K562 (cell line): ENCODE measurements around the gene DESI2. TPM values are rescaled to one million over a fixed set of nuclear protein-coding genes. Genes with fewer than 3 reads are reported as not detected.

Experiments used
- BMI1 ChIP-seq: fragments of 150-350 bp; IDR thresholded peaks from 2 replicates; pipeline ENCODE4 v1.6.1; 2014; ENCODE audit warnings: low read length
- MAFK ChIP-seq: IDR thresholded peaks from 2 replicates; pipeline ENCODE4 v1.6.1; 2011; ENCODE audit warnings: low read length, improper control_type of control experiment
- RAD21 ChIP-seq, 2 experiments: fragments of 250-450 bp in 1 of 2; fragments of 450-650 bp in 1 of 2; sonication (Bioruptor Pico) in 1 of 2; formaldehyde crosslinking in 1 of 2; IDR thresholded peaks in 1 of 2; conservative IDR thresholded peaks in 1 of 2; 2 replicates each; pipeline versions ENCODE4 v1.4.0 to v1.8.0; 2020 to 2022; ENCODE audit warnings: mild to moderate bottlenecking in 2 of 2, moderate library complexity in 1 of 2
- SRSF1 ChIP-seq: fragments of 200-400 bp; formaldehyde crosslinking; IDR thresholded peaks from 2 replicates; pipeline ENCODE4 v1.6.1; 2017; ENCODE audit warnings: mild to moderate bottlenecking, low read depth, low read length, moderate library complexity
- ZC3H11A ChIP-seq: IDR thresholded peaks from 2 replicates; pipeline ENCODE4 v1.6.1; 2012; ENCODE audit warnings: low read depth, low read length, improper control_type of control experiment
- ZNF121 ChIP-seq: sonication (generic); formaldehyde crosslinking; conservative IDR thresholded peaks from 2 replicates; pipeline ENCODE4 v1.8.0; 2022; ENCODE audit warnings: missing genetic modification reagents
- ZNF79 ChIP-seq: fragments of 250-450 bp; sonication (Bioruptor Pico); IDR thresholded peaks from 2 replicates; pipeline ENCODE4 v1.4.0; 2020; ENCODE audit warnings: low read depth, mild to moderate bottlenecking, moderate library complexity
- polyA plus RNA-seq, 8 experiments: library from polyadenylated mRNA; depleted of rRNA in 4 of 8; stranded (reverse) in 5 of 8; unstranded in 3 of 8; fragments of >200 nt; fragmentation: Nextera tagmentation in 2 of 8; fragmentation: Illumina TruSeq in 1 of 8; extraction: Ambion mirVana in 2 of 8; extraction: Trizol in 1 of 8; gene quantifications; 2 replicates each; pipeline versions ENCODE4 v1.2.1 to v1.2.3, GENCODE V29; 2011 to 2014; ENCODE audit warnings: inconsistent platforms in 1 of 8, missing spikeins in 1 of 8
- total RNA-seq, 7 experiments: library from RNA; depleted of rRNA in 6 of 7; stranded (reverse); fragments of >200 nt in 6 of 7; fragmentation: Illumina TruSeq in 2 of 7; extraction: Trizol in 2 of 7; gene quantifications; 2 replicates each; pipeline versions ENCODE4 v1.2.1 to v1.2.3, GENCODE V29; 2011 to 2021; ENCODE audit warnings: low replicate concordance in 1 of 7
- TF ChIP-seq, protein P1 (sequence below), 2 experiments: fragments of 450-650 bp; formaldehyde crosslinking in 1 of 2; IDR thresholded peaks; 2 replicates each; pipeline versions ENCODE4 v1.4.0 to v1.6.1; 2014 to 2020; ENCODE audit warnings: mild to moderate bottlenecking in 2 of 2, borderline replicate concordance in 1 of 2, low read depth in 1 of 2
- TF ChIP-seq, protein P2 (sequence below): IDR thresholded peaks from 2 replicates; pipeline ENCODE4 v1.6.1; 2012; ENCODE audit warnings: low read depth, low read length, improper control_type of control experiment, borderline replicate concordance
- TF ChIP-seq, protein P3 (sequence below): fragments of 450-650 bp; formaldehyde crosslinking; IDR thresholded peaks from 2 replicates; pipeline ENCODE4 v1.4.0; 2020; ENCODE audit warnings: mild to moderate bottlenecking, moderate library complexity

The DESI2 gene
- total and polyA plus RNA-seq, 9 of the 15 experiments (the other 6 are each of a cell fraction or from before 2014, with no cell fraction given) = 17.4 to 59.4 (median 38.4) TPM

DNA sequence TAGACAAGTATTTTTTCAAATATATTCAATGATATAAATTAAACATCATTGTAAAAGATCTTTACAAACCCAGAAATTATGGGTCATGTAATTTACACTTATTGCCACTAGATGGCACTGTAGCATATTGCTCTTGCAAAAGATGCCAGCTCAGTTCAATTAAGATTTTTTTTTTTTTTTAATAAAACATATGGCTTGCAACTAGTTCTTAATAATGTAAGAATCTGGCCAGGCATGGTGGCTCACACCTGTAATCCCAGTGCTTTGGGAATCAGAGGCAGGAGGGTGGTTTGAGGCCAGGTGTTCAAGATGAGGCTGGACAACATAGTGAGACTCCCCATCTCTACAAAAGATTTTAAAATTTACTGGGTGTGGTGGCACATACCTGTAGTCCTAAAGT lies 49.4 kb upstream of the DESI2 start (continued):
- TF ChIP-seq, protein P1, sequence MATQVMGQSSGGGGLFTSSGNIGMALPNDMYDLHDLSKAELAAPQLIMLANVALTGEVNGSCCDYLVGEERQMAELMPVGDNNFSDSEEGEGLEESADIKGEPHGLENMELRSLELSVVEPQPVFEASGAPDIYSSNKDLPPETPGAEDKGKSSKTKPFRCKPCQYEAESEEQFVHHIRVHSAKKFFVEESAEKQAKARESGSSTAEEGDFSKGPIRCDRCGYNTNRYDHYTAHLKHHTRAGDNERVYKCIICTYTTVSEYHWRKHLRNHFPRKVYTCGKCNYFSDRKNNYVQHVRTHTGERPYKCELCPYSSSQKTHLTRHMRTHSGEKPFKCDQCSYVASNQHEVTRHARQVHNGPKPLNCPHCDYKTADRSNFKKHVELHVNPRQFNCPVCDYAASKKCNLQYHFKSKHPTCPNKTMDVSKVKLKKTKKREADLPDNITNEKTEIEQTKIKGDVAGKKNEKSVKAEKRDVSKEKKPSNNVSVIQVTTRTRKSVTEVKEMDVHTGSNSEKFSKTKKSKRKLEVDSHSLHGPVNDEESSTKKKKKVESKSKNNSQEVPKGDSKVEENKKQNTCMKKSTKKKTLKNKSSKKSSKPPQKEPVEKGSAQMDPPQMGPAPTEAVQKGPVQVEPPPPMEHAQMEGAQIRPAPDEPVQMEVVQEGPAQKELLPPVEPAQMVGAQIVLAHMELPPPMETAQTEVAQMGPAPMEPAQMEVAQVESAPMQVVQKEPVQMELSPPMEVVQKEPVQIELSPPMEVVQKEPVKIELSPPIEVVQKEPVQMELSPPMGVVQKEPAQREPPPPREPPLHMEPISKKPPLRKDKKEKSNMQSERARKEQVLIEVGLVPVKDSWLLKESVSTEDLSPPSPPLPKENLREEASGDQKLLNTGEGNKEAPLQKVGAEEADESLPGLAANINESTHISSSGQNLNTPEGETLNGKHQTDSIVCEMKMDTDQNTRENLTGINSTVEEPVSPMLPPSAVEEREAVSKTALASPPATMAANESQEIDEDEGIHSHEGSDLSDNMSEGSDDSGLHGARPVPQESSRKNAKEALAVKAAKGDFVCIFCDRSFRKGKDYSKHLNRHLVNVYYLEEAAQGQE (IDR thresholded peaks at IDR 0.05; ENCODE audit: borderline replicate concordance) = peak; percentile 76; the same call in 1 of the 2 replicates
- TF ChIP-seq, protein P1 (CRISPR knock-in tag; IDR thresholded peaks at IDR 0.05; ENCODE audit: low read depth) = no peak
- TF ChIP-seq ZNF79 (CRISPR knock-in tag) = no peak
- peak; percentile 41; the same call in 1 of the 2 replicates for TF ChIP-seq MAFK
- TF ChIP-seq ZC3H11A = 0 out of 2 replicates have a peak, but pooled peaks have one; percentile 20
- TF ChIP-seq, protein P2, sequence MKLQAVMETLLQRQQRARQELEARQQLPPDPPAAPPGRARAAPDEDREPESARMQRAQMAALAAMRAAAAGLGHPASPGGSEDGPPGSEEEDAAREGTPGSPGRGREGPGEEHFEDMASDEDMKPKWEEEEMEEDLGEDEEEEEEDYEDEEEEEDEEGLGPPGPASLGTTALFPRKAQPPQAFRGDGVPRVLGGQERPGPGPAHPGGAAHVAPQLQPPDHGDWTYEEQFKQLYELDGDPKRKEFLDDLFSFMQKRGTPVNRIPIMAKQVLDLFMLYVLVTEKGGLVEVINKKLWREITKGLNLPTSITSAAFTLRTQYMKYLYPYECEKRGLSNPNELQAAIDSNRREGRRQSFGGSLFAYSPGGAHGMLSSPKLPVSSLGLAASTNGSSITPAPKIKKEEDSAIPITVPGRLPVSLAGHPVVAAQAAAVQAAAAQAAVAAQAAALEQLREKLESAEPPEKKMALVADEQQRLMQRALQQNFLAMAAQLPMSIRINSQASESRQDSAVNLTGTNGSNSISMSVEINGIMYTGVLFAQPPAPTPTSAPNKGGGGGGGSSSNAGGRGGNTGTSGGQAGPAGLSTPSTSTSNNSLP = peak; percentile 36; the same call in 1 of the 2 replicates
- peak; percentile 92 to 93 for TF ChIP-seq RAD21 (CRISPR knock-in tag; conservative IDR thresholded peaks at IDR 0.05 in 1 of 2, IDR thresholded peaks at IDR 0.05 in 1 of 2)
- no peak for TF ChIP-seq SRSF1
- TF ChIP-seq, protein P3, sequence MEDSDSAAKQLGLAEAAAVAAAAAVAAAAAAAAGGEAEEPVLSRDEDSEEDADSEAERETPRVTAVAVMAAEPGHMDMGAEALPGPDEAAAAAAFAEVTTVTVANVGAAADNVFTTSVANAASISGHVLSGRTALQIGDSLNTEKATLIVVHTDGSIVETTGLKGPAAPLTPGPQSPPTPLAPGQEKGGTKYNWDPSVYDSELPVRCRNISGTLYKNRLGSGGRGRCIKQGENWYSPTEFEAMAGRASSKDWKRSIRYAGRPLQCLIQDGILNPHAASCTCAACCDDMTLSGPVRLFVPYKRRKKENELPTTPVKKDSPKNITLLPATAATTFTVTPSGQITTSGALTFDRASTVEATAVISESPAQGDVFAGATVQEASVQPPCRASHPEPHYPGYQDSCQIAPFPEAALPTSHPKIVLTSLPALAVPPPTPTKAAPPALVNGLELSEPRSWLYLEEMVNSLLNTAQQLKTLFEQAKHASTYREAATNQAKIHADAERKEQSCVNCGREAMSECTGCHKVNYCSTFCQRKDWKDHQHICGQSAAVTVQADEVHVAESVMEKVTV (CRISPR knock-in tag) = peak; percentile 72
- TF ChIP-seq ZNF121 (CRISPR knock-in tag) = peak; percentile 43; the same call in 1 of the 2 replicates
- no peak for TF ChIP-seq BMI1
- TF ChIP-seq, all 486 proteins: peak for 14
